Measurements from ENCODE around the gene TRIM17.

TRIM17 gene

DNA sequence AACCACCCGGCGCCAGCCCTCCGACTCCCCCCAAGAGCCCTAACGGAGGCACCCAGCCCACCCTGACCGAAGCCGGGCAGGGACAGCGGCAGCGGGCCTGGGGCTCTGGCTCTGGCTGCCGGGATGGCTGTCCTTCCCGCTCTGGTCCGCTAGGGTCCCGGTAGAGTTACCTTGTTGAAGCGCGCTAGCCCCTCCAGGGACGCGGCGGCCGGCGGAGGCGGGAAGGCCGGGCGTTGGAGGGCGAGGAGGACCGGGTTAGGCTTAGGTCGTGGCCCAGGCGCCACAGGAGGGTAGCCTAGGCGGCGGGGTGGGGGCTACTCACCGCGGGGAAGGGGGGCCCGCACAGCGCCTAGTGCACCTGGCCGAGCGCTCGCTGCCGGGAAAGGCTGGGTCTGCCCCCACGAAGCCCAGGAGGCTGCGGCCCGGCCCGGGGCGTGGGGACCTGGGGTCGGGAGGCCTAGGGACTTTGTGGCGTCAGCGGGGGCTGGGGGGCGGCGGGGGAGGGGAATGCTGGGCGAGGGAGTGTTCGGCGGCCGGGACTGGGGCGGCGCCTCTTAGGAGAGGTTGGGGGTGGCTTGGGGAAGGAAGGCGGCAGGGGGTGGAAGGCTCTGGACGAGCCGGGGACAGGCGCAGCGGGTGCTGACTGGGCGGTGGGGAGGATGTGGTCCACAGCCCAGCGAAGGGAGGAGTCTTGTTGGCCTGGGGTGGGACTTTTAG is at the start of gene TRIM17:
TSS of gene TRIM17 (minus strand) at position 645 of the 717 bp plus-strand sequence. CDS start 1,789 bp downstream, outside the sequence.
- no peak within 1 kb of the TSS for H3K4me3 ChIP-seq (ENCODE audit: low read depth, low read length)
- TF ChIP-seq, protein P1, sequence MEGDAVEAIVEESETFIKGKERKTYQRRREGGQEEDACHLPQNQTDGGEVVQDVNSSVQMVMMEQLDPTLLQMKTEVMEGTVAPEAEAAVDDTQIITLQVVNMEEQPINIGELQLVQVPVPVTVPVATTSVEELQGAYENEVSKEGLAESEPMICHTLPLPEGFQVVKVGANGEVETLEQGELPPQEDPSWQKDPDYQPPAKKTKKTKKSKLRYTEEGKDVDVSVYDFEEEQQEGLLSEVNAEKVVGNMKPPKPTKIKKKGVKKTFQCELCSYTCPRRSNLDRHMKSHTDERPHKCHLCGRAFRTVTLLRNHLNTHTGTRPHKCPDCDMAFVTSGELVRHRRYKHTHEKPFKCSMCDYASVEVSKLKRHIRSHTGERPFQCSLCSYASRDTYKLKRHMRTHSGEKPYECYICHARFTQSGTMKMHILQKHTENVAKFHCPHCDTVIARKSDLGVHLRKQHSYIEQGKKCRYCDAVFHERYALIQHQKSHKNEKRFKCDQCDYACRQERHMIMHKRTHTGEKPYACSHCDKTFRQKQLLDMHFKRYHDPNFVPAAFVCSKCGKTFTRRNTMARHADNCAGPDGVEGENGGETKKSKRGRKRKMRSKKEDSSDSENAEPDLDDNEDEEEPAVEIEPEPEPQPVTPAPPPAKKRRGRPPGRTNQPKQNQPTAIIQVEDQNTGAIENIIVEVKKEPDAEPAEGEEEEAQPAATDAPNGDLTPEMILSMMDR (IDR thresholded peaks at IDR 0.05; ENCODE audit: insufficient read depth, low read depth, low read length, missing control alignments), result no peak
- DNase-seq (ENCODE audit: low read depth), result no peak

DNA sequence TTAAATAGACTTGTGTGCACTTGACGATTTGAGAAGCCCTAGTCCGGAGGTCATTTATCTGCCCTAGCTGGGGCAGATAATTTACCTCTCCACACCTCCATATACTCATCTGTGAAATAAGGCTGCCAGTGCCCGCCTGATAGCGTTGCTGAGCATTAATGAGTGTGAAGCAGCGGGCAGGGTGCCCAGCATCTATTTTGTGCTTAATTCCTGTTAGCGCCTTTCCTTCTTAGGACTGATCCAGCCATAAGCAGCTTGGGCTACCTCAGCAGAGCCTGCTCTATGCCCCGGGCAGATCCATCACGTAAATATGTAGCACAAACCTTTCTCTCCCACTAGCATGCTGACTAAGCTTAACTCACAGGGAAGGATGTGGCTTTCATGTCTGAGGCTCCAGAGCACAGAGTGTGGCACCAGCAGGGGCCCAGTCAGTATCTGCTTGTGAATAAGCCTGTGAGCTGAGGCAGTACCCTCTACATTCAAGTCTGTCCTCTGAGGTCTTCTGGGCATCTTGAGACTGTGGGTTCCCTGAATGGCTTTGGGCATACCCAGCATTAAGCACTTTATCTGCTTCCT is 49.0 kb upstream of the TRIM17 start:
- H3K4me3 ChIP-seq (ENCODE audit: low read depth, low read length), result no peak overlapping the region
- TF ChIP-seq, protein P1 (IDR thresholded peaks at IDR 0.05; ENCODE audit: insufficient read depth, low read depth, low read length, missing control alignments), result no peak
- no peak for DNase-seq (ENCODE audit: low read depth)

DNA sequence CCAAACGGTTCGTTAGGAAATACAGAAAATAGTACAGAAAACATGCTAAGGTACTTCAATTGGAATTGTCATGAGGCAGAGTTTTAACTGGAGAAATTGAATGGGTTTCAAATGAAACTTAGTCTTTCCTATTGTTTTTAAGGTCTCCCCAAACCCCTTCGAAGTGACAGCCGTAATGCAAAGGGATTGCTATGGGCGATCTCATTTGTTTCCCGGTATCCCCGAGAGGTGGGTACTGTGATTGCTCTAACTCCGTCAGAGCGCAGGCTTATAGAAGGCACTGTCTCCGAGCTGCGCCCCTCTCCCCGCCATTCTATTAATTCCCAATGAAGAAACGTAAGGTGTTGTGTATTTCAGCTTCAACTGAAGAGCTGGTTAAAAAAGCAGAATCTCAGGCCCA is 48.5 kb upstream of the TRIM17 start:
- TF ChIP-seq, protein P1 (IDR thresholded peaks at IDR 0.05; ENCODE audit: insufficient read depth, low read depth, low read length, missing control alignments), result no peak
- no peak for DNase-seq (ENCODE audit: low read depth)
- no peak overlapping the region for H3K4me3 ChIP-seq (ENCODE audit: low read depth, low read length)

DNA sequence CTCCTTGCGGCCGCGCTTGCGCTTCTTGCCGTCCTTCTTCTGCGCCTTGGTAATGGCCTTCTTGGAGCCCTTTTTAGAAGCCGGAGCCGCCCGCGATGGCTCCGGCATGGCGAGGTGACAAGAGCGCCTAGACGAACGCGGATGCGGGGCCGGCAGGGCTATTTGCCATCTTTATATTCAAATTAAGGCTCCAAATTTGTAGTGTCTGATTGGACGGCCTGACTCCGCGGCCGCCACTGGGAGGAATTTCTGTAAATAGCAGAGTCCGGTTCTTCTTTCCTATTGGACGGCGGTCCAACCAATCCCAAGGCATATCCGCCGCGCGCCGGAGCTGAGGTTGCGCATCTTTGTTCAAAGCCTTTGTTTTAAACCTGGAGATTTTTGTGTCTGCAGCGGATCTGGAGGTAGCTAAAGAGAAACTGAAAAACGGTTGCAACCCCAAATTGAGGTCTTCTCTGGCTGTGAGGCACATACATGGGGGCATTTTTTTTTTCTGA is 47.9 kb upstream of the TRIM17 start:
- TF ChIP-seq, protein P1 (IDR thresholded peaks at IDR 0.05; ENCODE audit: insufficient read depth, low read depth, low read length, missing control alignments), result no peak
- DNase-seq (ENCODE audit: low read depth), result peak; percentile 85
- peak overlapping the region; percentile 17 for H3K4me3 ChIP-seq (ENCODE audit: low read depth, low read length)

DNA sequence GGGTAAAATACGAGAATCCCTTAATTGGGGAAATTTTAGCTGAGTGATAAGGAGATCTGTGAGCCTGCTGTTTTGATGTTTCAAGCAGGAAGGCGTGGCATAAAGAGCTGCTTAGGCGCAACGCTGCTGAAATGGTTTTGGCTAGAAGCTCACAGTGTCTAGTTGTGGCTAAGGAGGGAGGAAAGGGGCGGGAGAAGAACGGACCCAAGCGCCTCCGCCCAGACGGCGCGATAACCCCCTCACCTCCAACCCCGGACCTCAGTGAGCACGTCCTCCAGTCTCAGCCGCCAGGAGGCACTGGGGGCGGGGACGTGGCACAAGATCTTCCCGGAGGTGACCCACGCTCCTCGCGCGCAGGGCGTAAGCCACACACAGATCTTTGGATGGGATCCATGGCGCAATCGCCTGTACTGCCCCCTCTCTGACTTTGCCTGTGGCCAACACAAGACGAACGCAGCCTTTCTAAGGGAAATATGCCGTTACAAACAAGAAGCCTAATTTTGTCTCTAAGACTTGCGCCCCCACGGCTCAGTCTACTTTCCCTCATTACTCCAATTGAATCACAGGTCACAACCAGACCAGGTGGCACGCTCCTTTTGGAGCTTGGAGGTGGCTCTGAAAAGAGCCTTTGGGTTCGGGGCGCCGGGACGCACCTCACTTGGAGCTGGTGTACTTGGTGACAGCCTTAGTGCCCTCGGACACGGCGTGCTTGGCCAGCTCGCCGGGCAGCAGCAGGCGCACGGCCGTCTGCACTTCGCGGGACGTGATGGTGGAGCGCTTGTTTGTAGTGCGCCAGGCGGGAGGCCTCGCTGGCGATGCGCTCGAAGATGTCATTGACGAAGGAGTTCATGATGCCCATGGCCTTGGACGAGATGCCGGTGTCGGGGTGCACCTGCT is 47.1 kb upstream of the TRIM17 start:
- peak; percentile 82 for DNase-seq (ENCODE audit: low read depth)
- peak overlapping the region; percentile 17 for H3K4me3 ChIP-seq (ENCODE audit: low read depth, low read length)
- TF ChIP-seq, protein P1 (IDR thresholded peaks at IDR 0.05; ENCODE audit: insufficient read depth, low read depth, low read length, missing control alignments), result peak; percentile 20

GRCh38 chr1:228463009-228463558 is 46.4 kb upstream of the TRIM17 start:
- no peak for DNase-seq (ENCODE audit: low read depth)
- TF ChIP-seq, protein P1 (IDR thresholded peaks at IDR 0.05; ENCODE audit: insufficient read depth, low read depth, low read length, missing control alignments), result no peak
- peak overlapping the region; percentile 5 for H3K4me3 ChIP-seq (ENCODE audit: low read depth, low read length)
